GM21526 (cell line): ENCODE data around the gene HBZ.
"Not testable (repeated sequence)": the region's sequence is repeated elsewhere in the genome, so short reads cannot be mapped to it uniquely, and the experiment has no call there.

Source experiments
- ATAC-seq: cut with Tn5 transposase; IDR thresholded peaks from one replicate; pipeline ENCODE4 v1.9.1; 2021; ENCODE audit warnings: moderate library complexity; ENCODE audit not compliant: unreplicated experiment, low FRiP score

Gene HBZ

GRCh38 chr16:177394-177822 lies 25.0 kb downstream of the HBZ start:
- no peak for ATAC-seq

GRCh38 chr16:177981-178667 lies 25.7 kb downstream of the HBZ start:
- ATAC-seq, result no peak

GRCh38 chr16:178668-179015 lies 26.2 kb downstream of the HBZ start:
- ATAC-seq, result no peak

- no peak for ATAC-seq
These were observed 27.0 kb downstream of the HBZ start for GRCh38 chr16:179211-180092.

- ATAC-seq, result no peak
These were observed 27.7 kb downstream of the HBZ start, which contains the start of gene HBQ1 for GRCh38 chr16:180101-180675. HBQ1 (plus strand) TSS chr16:180459; CDS start chr16:180487, 28 bp downstream.

- no peak for ATAC-seq
These were observed 28.5 kb downstream of the HBZ start for GRCh38 chr16:180681-181564.

GRCh38 chr16:181565-182021 lies 29.1 kb downstream of the HBZ start:
- ATAC-seq, result no peak

GRCh38 chr16:183005-183404 lies 30.6 kb downstream of the HBZ start:
- ATAC-seq, result no peak

GRCh38 chr16:185213-185612 lies 32.8 kb downstream of the HBZ start:
- ATAC-seq, result no peak

- ATAC-seq, result no peak
These were observed 33.2 kb downstream of the HBZ start for GRCh38 chr16:185691-186090.

- no peak for ATAC-seq
These were observed 34.9 kb downstream of the HBZ start for GRCh38 chr16:187330-187729.

GRCh38 chr16:188674-189073 lies 36.2 kb downstream of the HBZ start:
- no peak for ATAC-seq

GRCh38 chr16:189604-190186 lies 37.3 kb downstream of the HBZ start:
- no peak for ATAC-seq

GRCh38 chr16:191831-192230 lies 39.4 kb downstream of the HBZ start:
- no peak for ATAC-seq

- ATAC-seq, result no peak
These were observed 40.2 kb downstream of the HBZ start for GRCh38 chr16:192686-193085.

GRCh38 chr16:193441-193840 lies 41.0 kb downstream of the HBZ start:
- ATAC-seq, result no peak

GRCh38 chr16:194516-194915 lies 42.1 kb downstream of the HBZ start:
- ATAC-seq, result no peak

- no peak for ATAC-seq
These were observed 47.9 kb downstream of the HBZ start for GRCh38 chr16:200388-200787.

- no peak for ATAC-seq
These were observed 50.8 kb downstream of the HBZ start for GRCh38 chr16:203246-203645.

GRCh38 chr16:204046-204445 lies 51.6 kb downstream of the HBZ start:
- ATAC-seq, result not testable (repeated sequence)
